ENCODE measurements around the gene LMNTD1. TPM values are rescaled to one million over a fixed set of nuclear protein-coding genes. Genes with fewer than 3 reads are reported as not detected.
A peak's percentile ranks its signal among the peaks of the same experiment; 100 is the strongest.
"Not testable (repeated sequence)": the region's sequence is repeated elsewhere in the genome, so short reads cannot be mapped to it uniquely, and the experiment has no call there.

The LMNTD1 gene
- polyA plus RNA-seq (2011; rRNA removed): 0.57 TPM in 2 replicates
- 0.28 and 0.56 TPM in 2 replicates for polyA minus RNA-seq (2011; rRNA and poly(A)+ RNA removed)

- no peak for TF ChIP-seq CTCF (IDR thresholded peaks at IDR 0.05; ENCODE audit: low read depth, low read length)
- CTCF ChIA-PET: interaction anchor here (0.6 to 0.7 kb wide), 2 partner anchors 82 to 407 kb away, joined by 3 read pairs; no protein-coding TSS in a partner anchor
- POLR2A ChIA-PET: no interaction called here
- Histone ChIP-seq H3K27ac (ENCODE audit: low read depth, low read length) (peak within 1 kb of the TSS; percentile 62), H3K9me3 (ENCODE audit: control insufficient read depth, insufficient read depth, low read length) (no peaks in the 10 kb centered on the region), H3K27me3 (ENCODE audit: control insufficient read depth, insufficient read depth, low read length) (no peaks in the 10 kb centered on the region), H3K4me3 (ENCODE audit: low read depth, low read length) (no peak within 1 kb of the TSS)
- no peak for DNase-seq (ENCODE audit: low read depth, low spot score)
These were observed at the start of gene LMNTD1 for GRCh38 chr12:25553098-25553497. Gene LMNTD1 (minus strand): TSS chr12:25553283. CDS start chr12:25552959, 324 bp downstream.

- Histone ChIP-seq H3K27ac (ENCODE audit: low read depth, low read length) (no peak overlapping the region), H3K4me3 (ENCODE audit: low read depth, low read length) (no peak overlapping the region), H3K9me3 (ENCODE audit: control insufficient read depth, insufficient read depth, low read length) (no peaks in the 10 kb centered on the region), H3K27me3 (ENCODE audit: control insufficient read depth, insufficient read depth, low read length) (no peaks in the 10 kb centered on the region)
- ChIA-PET POLR2A (no interaction called here), CTCF (no interaction called here)
- TF ChIP-seq CTCF (IDR thresholded peaks at IDR 0.05; ENCODE audit: low read depth, low read length): no peak
- DNase-seq (ENCODE audit: low read depth, low spot score): no peak
These were observed 45.9 kb upstream of the LMNTD1 start for GRCh38 chr12:25598956-25599355.

- H3K9me3 ChIP-seq (ENCODE audit: control insufficient read depth, insufficient read depth, low read length); H3K4me3 ChIP-seq (ENCODE audit: low read depth, low read length); H3K27me3 ChIP-seq (ENCODE audit: control insufficient read depth, insufficient read depth, low read length); H3K27ac ChIP-seq (ENCODE audit: low read depth, low read length); POLR2A ChIA-PET; DNase-seq (ENCODE audit: low read depth, low spot score); CTCF ChIA-PET: not testable (repeated sequence)
These were observed 42.4 kb upstream of the LMNTD1 start for GRCh38 chr12:25595496-25595895.

GRCh38 chr12:25594376-25594775 is 41.3 kb upstream of the LMNTD1 start:
- H3K27me3 ChIP-seq (ENCODE audit: control insufficient read depth, insufficient read depth, low read length): no peaks in the 10 kb centered on the region
- no peak overlapping the region for H3K27ac ChIP-seq (ENCODE audit: low read depth, low read length)
- H3K9me3 ChIP-seq (ENCODE audit: control insufficient read depth, insufficient read depth, low read length): no peaks in the 10 kb centered on the region
- ChIA-PET CTCF (interaction anchor here (1.1 kb wide), 1 partner anchor 158 kb away, joined by 3 read pairs; no protein-coding TSS in a partner anchor), POLR2A (no interaction called here)
- TF ChIP-seq CTCF (IDR thresholded peaks at IDR 0.05; ENCODE audit: low read depth, low read length): no peak
- no peak overlapping the region for H3K4me3 ChIP-seq (ENCODE audit: low read depth, low read length)
- DNase-seq (ENCODE audit: low read depth, low spot score): no peak

GRCh38 chr12:25592725-25593495 is 39.8 kb upstream of the LMNTD1 start:
- no peak for DNase-seq (ENCODE audit: low read depth, low spot score)
- no peak for TF ChIP-seq CTCF (IDR thresholded peaks at IDR 0.05; ENCODE audit: low read depth, low read length)
- POLR2A ChIA-PET: no interaction called here
- no peak overlapping the region for H3K4me3 ChIP-seq (ENCODE audit: low read depth, low read length)
- H3K27me3 ChIP-seq (ENCODE audit: control insufficient read depth, insufficient read depth, low read length): no peaks in the 10 kb centered on the region
- CTCF ChIA-PET: no interaction called here
- no peak overlapping the region for H3K27ac ChIP-seq (ENCODE audit: low read depth, low read length)
- no peaks in the 10 kb centered on the region for H3K9me3 ChIP-seq (ENCODE audit: control insufficient read depth, insufficient read depth, low read length)
